Measurements from ENCODE around the gene CHST12. TPM values are rescaled to one million over a fixed set of nuclear protein-coding genes. Genes with fewer than 3 reads are reported as not detected.

Gene CHST12
- total and polyA plus RNA-seq, 7 donors = 1.2 to 11.9 (median 10.3) TPM

DNA sequence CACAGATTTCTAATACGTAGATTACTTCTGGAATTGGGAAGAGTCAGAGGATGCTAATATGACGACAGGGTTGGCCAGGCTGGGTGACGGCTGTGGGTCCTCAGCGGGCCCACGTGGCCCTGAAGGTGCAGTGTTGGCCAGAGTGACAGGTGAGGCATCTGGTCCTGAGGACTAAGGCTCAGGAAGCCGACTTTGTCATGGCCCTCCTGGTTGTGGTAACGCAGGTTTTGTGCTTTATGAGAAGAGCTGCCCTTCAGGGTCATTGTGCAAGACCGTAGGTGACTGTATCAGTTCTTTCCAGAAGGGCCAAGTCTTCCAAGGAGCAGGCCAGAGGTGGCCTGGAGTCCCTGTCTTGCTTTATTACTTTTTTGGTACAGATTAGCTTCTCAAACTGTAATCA lies 46.2 kb upstream of the CHST12 start:
- H3K4me1 ChIP-seq = peaks cover 0 to 69% (median 49%) of the 10 kb centered on the region in 4 donors
- WGBS, 2 donors = 74 to 79% methylated on average over 8 of the region's 8 CpGs

DNA sequence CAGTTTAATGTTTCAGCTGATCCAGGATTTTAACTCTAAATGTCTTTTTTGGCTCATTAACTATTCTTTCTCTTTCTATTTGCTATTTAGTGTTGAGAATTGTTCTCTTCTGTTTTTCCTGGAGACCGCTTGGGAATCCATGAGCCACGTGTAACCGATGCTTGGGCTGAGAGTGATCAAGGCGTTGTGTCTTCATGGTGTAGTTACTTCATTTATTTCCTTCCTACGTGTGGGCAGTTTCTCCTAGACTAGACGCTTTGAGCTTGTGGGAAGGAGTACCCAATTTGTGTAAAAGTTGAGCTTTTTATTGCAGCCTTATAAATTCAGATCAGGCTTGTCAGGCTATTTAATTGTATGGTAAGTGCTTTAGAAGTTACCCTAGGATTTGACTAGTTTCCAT lies 45.8 kb upstream of the CHST12 start:
- no peaks in the 10 kb centered on the region for H3K9me3 ChIP-seq
- H3K4me1 ChIP-seq = peaks cover 0 to 69% (median 49%) of the 10 kb centered on the region in 4 donors
- DNase-seq = no peak
- no peak overlapping the region for H3K4me3 ChIP-seq
- peaks cover 7 to 36% (median 11%) of the 10 kb centered on the region in 4 donors for H3K36me3 ChIP-seq
- intact Hi-C loops (cut with DNase I) = loop anchor here (10.0 kb wide), 1 partner anchor 253 kb away; no protein-coding TSS in a partner anchor
- no peak overlapping the region for H3K27ac ChIP-seq
- H3K27me3 ChIP-seq = no peaks in the 10 kb centered on the region
- WGBS, 2 donors = 58 to 66% methylated on average over 6 of the region's 6 CpGs
- TF ChIP-seq POLR2A (IDR thresholded peaks at IDR 0.05) = no peak
- no peak for TF ChIP-seq EP300 (IDR thresholded peaks at IDR 0.05)
- no peak for TF ChIP-seq POLR2AphosphoS5 (IDR thresholded peaks at IDR 0.05)
- TF ChIP-seq, protein P1, sequence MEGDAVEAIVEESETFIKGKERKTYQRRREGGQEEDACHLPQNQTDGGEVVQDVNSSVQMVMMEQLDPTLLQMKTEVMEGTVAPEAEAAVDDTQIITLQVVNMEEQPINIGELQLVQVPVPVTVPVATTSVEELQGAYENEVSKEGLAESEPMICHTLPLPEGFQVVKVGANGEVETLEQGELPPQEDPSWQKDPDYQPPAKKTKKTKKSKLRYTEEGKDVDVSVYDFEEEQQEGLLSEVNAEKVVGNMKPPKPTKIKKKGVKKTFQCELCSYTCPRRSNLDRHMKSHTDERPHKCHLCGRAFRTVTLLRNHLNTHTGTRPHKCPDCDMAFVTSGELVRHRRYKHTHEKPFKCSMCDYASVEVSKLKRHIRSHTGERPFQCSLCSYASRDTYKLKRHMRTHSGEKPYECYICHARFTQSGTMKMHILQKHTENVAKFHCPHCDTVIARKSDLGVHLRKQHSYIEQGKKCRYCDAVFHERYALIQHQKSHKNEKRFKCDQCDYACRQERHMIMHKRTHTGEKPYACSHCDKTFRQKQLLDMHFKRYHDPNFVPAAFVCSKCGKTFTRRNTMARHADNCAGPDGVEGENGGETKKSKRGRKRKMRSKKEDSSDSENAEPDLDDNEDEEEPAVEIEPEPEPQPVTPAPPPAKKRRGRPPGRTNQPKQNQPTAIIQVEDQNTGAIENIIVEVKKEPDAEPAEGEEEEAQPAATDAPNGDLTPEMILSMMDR (IDR thresholded peaks at IDR 0.05) = no peak

More for the DNA sequence above, 46.2 kb upstream of the CHST12 start:
- DNase-seq = no peak
- no peaks in the 10 kb centered on the region for H3K27me3 ChIP-seq
- intact Hi-C loops (cut with DNase I) = loop anchor here (10.0 kb wide), 1 partner anchor 252 kb away; no protein-coding TSS in a partner anchor
- no peaks in the 10 kb centered on the region for H3K9me3 ChIP-seq
- no peak overlapping the region for H3K4me3 ChIP-seq
- H3K36me3 ChIP-seq = peaks cover 3 to 32% (median 7%) of the 10 kb centered on the region in 4 donors
- H3K27ac ChIP-seq = no peak overlapping the region
- TF ChIP-seq POLR2A (IDR thresholded peaks at IDR 0.05) = no peak
- TF ChIP-seq, protein P1 (IDR thresholded peaks at IDR 0.05) = no peak
- TF ChIP-seq POLR2AphosphoS5 (IDR thresholded peaks at IDR 0.05) = no peak
- TF ChIP-seq EP300 (IDR thresholded peaks at IDR 0.05) = no peak

DNA sequence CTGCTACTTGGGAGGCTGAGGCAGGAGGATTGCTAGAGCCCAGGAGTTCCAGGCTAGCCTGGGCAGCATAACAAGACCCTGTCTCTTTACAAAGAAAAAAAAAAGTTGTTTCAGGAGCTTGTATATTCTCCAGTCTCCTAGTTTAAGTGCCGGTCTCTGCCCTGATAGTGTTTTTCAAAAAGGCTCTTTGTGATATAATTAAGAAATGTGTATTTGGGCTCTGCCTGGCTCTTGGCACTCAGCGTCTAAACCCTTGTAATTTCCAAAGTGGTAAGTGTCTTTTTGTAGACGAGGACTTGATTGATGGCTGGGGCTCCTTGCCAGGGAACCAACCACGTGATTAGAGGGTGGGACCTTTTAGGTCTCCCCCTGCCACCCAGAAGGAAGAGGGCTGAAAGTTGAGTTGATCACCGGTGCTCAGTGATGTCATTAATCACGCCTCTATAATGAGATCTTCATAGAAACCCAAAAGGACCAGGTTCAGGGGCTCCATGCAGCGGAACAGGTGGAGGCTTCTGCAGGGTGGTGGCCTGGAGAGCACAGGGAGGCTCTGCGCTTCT lies 44.4 kb upstream of the CHST12 start:
- no peaks in the 10 kb centered on the region for H3K27me3 ChIP-seq
- no peak for TF ChIP-seq POLR2A (IDR thresholded peaks at IDR 0.05)
- H3K27ac ChIP-seq = no peak overlapping the region
- peaks cover 15 to 51% (median 26%) of the 10 kb centered on the region in 4 donors for H3K36me3 ChIP-seq
- H3K4me1 ChIP-seq = peaks cover 0 to 57% (median 42%) of the 10 kb centered on the region in 4 donors
- intact Hi-C loops (cut with DNase I) = loop anchor here (10.0 kb wide), 1 partner anchor 254 kb away; no protein-coding TSS in a partner anchor
- WGBS, 2 donors = 65 to 74% methylated on average over 8 of the region's 8 CpGs
- no peaks in the 10 kb centered on the region for H3K9me3 ChIP-seq
- no peak overlapping the region for H3K4me3 ChIP-seq
- DNase-seq = no peak

DNA sequence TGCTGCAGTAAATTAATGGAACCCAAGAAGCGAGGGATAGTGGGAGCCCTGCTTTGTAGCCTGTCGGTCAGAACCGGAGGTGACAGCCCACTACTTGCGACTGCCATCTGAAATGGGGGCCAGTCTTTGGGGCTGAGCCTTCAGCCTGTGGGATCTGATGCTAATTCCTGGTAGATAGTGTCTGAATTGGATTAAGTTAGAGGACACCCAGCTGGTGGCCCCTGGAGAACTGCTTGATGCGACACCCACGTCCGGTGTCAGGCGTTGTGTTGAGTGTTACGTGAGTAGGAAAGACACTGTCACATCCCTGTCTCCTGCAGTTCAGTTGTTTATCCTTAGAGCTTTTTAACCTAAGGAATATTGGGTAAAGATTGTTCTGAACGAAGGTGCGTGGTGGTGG lies 43.8 kb upstream of the CHST12 start:
- intact Hi-C loops (cut with DNase I) = loop anchor here (10.0 kb wide), 1 partner anchor 255 kb away; no protein-coding TSS in a partner anchor
- no peaks in the 10 kb centered on the region for H3K9me3 ChIP-seq
- WGBS, 2 donors = 90% methylated on average over 11 of the region's 11 CpGs
- DNase-seq = no peak
- peaks cover 0 to 57% (median 42%) of the 10 kb centered on the region in 4 donors for H3K4me1 ChIP-seq
- TF ChIP-seq EP300 (IDR thresholded peaks at IDR 0.05) (no peak), POLR2A (IDR thresholded peaks at IDR 0.05) (no peak), POLR2AphosphoS5 (IDR thresholded peaks at IDR 0.05) (no peak)
- TF ChIP-seq, protein P1 (IDR thresholded peaks at IDR 0.05) = no peak
- H3K36me3 ChIP-seq = peaks cover 19 to 56% (median 31%) of the 10 kb centered on the region in 4 donors
- no peak overlapping the region for H3K27ac ChIP-seq
- H3K4me3 ChIP-seq = no peak overlapping the region
- H3K27me3 ChIP-seq = no peaks in the 10 kb centered on the region

DNA sequence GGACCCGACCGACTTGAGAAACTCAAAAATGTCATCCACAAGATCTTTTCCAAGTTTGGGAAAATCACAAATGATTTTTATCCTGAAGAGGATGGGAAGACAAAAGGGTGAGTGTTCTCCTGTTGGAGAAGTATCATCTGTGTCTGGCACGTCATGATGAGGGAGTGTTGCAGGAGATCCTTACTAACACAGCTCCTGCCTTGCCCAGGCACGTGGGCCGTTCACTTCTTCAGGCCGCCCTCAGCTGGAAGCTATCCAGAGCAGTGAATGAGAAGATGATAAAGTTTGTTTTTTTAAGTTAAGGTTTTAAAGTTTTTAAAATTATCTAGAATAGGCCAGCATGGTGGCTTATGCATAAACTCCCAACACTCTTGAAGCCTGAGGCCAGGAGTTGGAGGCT lies 42.6 kb upstream of the CHST12 start:
- Histone ChIP-seq H3K27ac (no peak overlapping the region), H3K36me3 (peaks cover 31 to 68% (median 42%) of the 10 kb centered on the region in 4 donors), H3K4me1 (peaks cover 0 to 52% (median 36%) of the 10 kb centered on the region in 4 donors), H3K27me3 (no peaks in the 10 kb centered on the region), H3K4me3 (no peak overlapping the region), H3K9me3 (no peaks in the 10 kb centered on the region)
- 86 to 88% methylated on average over 6 of the region's 6 CpGs for WGBS, 2 donors
- no peak for DNase-seq
- intact Hi-C loops (cut with DNase I) = no loop called here
- TF ChIP-seq, protein P1 (IDR thresholded peaks at IDR 0.05) = no peak
- TF ChIP-seq POLR2A (IDR thresholded peaks at IDR 0.05) (no peak), EP300 (IDR thresholded peaks at IDR 0.05) (no peak), POLR2AphosphoS5 (IDR thresholded peaks at IDR 0.05) (no peak)
